ENCODE data around the gene TRAPPC2L.

- no peak for TF ChIP-seq GABPA (IDR thresholded peaks at IDR 0.05; ENCODE audit: low read depth, low read length)
- TF ChIP-seq GABPA (CRISPR knock-in tag; IDR thresholded peaks at IDR 0.05; ENCODE audit: low read depth) = no peak
- TF ChIP-seq CTCF (CRISPR knock-in tag; IDR thresholded peaks at IDR 0.05) = no peak
- TF ChIP-seq ZFP91 (CRISPR knock-in tag; IDR thresholded peaks at IDR 0.05; ENCODE audit: borderline replicate concordance) = no peak
- no peak for TF ChIP-seq MTERF4 (CRISPR knock-in tag; IDR thresholded peaks at IDR 0.05)
- no peak for TF ChIP-seq PCBP2 (optimal IDR thresholded peaks at IDR 0.05; ENCODE audit: low read depth, low read length, poor library complexity, severe bottlenecking)
- no peak for TF ChIP-seq ZBTB4 (CRISPR knock-in tag; IDR thresholded peaks at IDR 0.05; ENCODE audit: borderline replicate concordance)
- TF ChIP-seq SMARCC2 (IDR thresholded peaks at IDR 0.05) = no peak
- TF ChIP-seq HMGA1 (CRISPR knock-in tag; conservative IDR thresholded peaks at IDR 0.05) = no peak
- TF ChIP-seq SP4 (CRISPR knock-in tag; IDR thresholded peaks at IDR 0.05) = no peak
- TF ChIP-seq ERF (CRISPR knock-in tag; IDR thresholded peaks at IDR 0.05) = no peak
- no peak for TF ChIP-seq BATF2 (CRISPR knock-in tag; IDR thresholded peaks at IDR 0.05)
- no peak for TF ChIP-seq NR0B2 (CRISPR knock-in tag; IDR thresholded peaks at IDR 0.05)
Measured at GRCh38 chr16:88883946-88884345, 27.0 kb downstream of the TRAPPC2L start.

Measured in HepG2 (cell line).